Mesangial cell (primary cell): ENCODE results near the gene TRNT1. TPM values are rescaled to one million over a fixed set of nuclear protein-coding genes. Genes with fewer than 3 reads are reported as not detected.

Experiments
- total RNA-seq: library from RNA; depleted of rRNA; stranded (reverse); fragments of >200 nt; gene quantifications from 2 replicates; pipeline ENCODE4 v1.2.3, GENCODE V29; 2015

Gene TRNT1
- total RNA-seq, result 10.0 and 13.2 TPM in 2 replicates

DNA sequence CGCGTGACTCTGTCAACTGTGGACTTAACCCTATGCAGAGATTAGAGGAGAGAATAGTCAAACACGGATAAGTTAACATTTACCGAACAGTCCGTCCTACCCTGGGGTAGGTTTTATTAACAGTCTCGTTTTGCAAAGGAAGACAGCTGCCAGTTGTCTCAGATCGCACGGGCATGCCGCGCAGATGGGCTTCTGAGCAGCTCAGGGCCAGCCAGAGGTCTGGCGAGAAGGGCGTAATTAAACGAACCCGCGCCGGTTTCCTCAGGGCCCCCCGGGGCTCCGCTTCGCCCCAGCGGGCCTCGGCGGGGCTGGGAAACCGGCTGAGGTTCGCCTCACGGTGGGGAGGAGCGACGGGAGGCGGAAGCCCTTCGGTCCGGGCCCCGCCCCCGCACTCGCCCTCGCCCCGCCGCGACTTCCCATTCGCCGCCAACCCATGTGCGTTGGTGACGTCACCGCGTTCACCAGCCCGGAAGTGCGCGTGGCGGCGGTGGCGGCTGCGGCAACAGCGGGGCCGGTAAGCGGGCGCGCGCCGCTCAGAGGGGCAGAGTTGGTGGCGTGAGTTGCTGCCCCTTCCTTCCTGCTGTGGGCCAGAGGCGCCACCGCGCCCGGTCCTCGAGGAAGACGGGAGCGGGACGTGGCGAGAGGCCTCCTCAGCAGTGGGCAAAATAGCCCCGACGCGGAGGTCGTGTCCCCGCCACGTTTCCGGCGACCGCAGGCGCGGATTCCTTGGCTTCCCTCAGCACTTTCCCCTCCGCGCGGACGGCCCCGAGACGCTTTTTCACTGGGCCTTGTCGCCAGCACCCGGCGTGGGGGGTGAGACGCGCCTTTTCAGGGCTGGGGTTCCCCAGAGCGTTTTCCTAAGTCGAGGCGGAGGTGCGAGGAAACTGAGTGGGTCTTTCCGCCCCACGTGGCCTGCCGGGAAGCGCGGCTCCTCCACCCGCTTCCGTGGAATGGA lies at the start of gene TRNT1:
TSS of gene TRNT1 (plus strand) at position 464 of the 955 bp plus-strand sequence. CDS start 2,101 bp downstream, outside the sequence.

DNA sequence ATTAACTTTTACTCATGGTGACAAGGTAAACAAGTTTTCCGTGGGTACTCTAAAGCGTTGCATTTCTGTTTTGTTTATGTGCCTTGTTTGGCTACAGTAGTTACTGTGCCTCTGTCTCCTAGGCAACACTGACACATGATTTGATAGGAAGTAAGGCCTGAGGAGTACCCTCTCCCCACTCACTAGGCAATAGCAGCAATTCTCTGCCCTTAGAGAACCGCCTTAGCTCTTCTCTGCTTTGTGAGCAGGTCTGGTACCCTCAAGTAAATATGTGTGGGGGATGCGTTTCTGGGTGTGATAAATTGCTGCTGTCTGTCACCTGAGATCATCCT lies 16.5 kb upstream of the TRNT1 start, which contains the start of gene IL5RA:
TSS of gene IL5RA (minus strand) at position 76 of the 332 bp plus-strand sequence. CDS start 5,390 bp downstream, outside the sequence.

DNA sequence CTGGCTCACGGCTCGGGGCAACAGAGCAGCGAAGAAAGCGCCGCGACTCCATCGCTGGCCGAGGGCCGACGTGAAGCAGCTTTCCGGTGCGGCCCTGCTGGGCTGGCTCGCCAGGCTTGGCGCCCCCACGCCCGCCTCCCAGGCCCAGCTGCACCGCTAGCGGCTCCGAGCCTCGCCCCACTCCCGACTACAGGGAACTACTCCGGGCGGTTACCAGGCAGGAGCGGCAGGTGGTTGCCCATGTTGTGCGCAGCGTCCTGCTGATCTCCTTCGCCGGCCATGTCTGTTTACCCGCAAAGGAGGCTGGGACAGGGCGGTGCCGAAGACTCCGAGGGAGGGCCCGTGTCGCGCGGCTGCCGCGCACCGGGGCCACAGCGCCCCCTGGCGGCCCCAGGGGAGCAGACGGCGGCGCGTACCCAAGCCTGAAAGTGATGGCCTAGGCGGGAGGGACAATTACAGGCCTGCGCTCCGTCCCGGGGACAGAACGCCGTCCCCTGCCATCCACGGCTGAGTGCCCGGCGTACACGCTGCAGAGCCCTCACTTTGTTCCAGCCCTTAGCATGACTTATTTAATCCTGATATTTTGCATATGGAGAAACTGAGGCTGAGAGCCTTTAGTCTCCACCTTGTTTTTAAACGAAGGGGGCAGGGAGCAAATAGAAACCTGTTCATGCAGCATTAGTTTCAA lies 52.8 kb downstream of the TRNT1 start, which contains the start of gene CRBN:
TSS of gene CRBN (minus strand) at position 285 of the 688 bp plus-strand sequence. CDS start at position 281, 4 bp downstream.

Other genes with a start within 250 kb of the TRNT1 start
- gene IL5RA, start 16.6 kb upstream of the TRNT1 start, total RNA-seq, result not detected in 2 replicates
- 18.6 and 37.0 TPM in 2 replicates for gene CRBN, start 52.8 kb downstream of the TRNT1 start, total RNA-seq